ENCODE measurements around the gene LCP1.
A peak's percentile ranks its signal among the peaks of the same experiment; 100 is the strongest.
"Not testable (repeated sequence)": the region's sequence is repeated elsewhere in the genome, so short reads cannot be mapped to it uniquely, and the experiment has no call there.

LCP1 gene

GRCh38 chr13:46181840-46182490 is at the start of gene LCP1:
TSS of gene LCP1 (minus strand) at chr13:46182177. CDS start at chr13:46159662, 22,515 bp downstream.
- peak; percentile 95 for DNase-seq

GRCh38 chr13:46229251-46229650 is 47.3 kb upstream of the LCP1 start:
- no peak for DNase-seq

GRCh38 chr13:46220234-46220633 is 38.3 kb upstream of the LCP1 start:
- DNase-seq = peak; percentile 67

GRCh38 chr13:46214741-46215140 is 32.8 kb upstream of the LCP1 start:
- DNase-seq = not testable (repeated sequence)

- DNase-seq = no peak
These were observed 31.3 kb upstream of the LCP1 start for GRCh38 chr13:46213242-46213641.

GRCh38 chr13:46211483-46212351 is 29.7 kb upstream of the LCP1 start, which contains the start of gene LRRC63:
TSS of gene LRRC63 (plus strand) at chr13:46211928. CDS start at chr13:46213035, 1,107 bp downstream.
- DNase-seq = peak; percentile 96

- DNase-seq = peak; percentile 84
These were observed 29.1 kb upstream of the LCP1 start for GRCh38 chr13:46211116-46211482.

GRCh38 chr13:46210362-46211083 is 28.5 kb upstream of the LCP1 start:
- no peak for DNase-seq

- no peak for DNase-seq
These were observed 25.9 kb upstream of the LCP1 start for GRCh38 chr13:46207828-46208227.

GRCh38 chr13:46206143-46206542 is 24.2 kb upstream of the LCP1 start:
- DNase-seq = no peak

GRCh38 chr13:46202966-46203365 is 21.0 kb upstream of the LCP1 start:
- no peak for DNase-seq

GRCh38 chr13:46202188-46202795 is 20.3 kb upstream of the LCP1 start:
- DNase-seq = peak; percentile 45

GRCh38 chr13:46198696-46199193 is 16.8 kb upstream of the LCP1 start:
- DNase-seq = peak; percentile 46

GRCh38 chr13:46197299-46198048 is 15.5 kb upstream of the LCP1 start:
- no peak for DNase-seq

GRCh38 chr13:46195016-46195415 is 13.0 kb upstream of the LCP1 start:
- no peak for DNase-seq

GRCh38 chr13:46192412-46192811 is 10.4 kb upstream of the LCP1 start:
- DNase-seq = no peak

- DNase-seq = no peak
These were observed 3.7 kb upstream of the LCP1 start for GRCh38 chr13:46185634-46186033.

- DNase-seq = peak; percentile 89
These were observed 2.3 kb upstream of the LCP1 start for GRCh38 chr13:46184277-46184699.

- DNase-seq = peak; percentile 81
These were observed 1.3 kb upstream of the LCP1 start for GRCh38 chr13:46183018-46183946.

GRCh38 chr13:46182491-46182877 is 507 bp upstream of the LCP1 start:
- DNase-seq = no peak

- DNase-seq = peak; percentile 57
These were observed 569 bp downstream of the LCP1 start for GRCh38 chr13:46181377-46181839.
